Peyer's patch (tissue), 4 donors: ENCODE data around the gene RPL15. TPM values are rescaled to one million over a fixed set of nuclear protein-coding genes. Genes with fewer than 3 reads are reported as not detected.
"Not testable (repeated sequence)": the region's sequence is repeated elsewhere in the genome, so short reads cannot be mapped to it uniquely, and the experiment has no call there.

Experiments used
- DNase-seq, 3 donors: peaks; one replicate each; pipeline ENCODE4 v3.0.0-alpha.2; 2017 to 2019
- H3K27ac ChIP-seq, 4 donors: fragments of 200-600 bp; sonication (generic); one replicate each; pipeline ENCODE4 v1.5.1; 2016 to 2019
- H3K27me3 ChIP-seq, 2 donors: fragments of 200-600 bp; sonication (generic); one replicate each; pipeline ENCODE4 v1.5.1; 2019
- H3K36me3 ChIP-seq, 3 donors: fragments of 200-600 bp; sonication (generic); one replicate each; pipeline ENCODE4 v1.5.1; 2016 to 2019
- H3K4me1 ChIP-seq, 4 donors: fragments of 200-600 bp; sonication (generic); one replicate each; pipeline ENCODE4 v1.5.1; 2016 to 2019
- H3K4me3 ChIP-seq, 4 donors: fragments of 200-600 bp; sonication (generic); 1 replicate in 3 of 4; 2 replicates in 1 of 4; pipeline ENCODE4 v1.5.1; 2016 to 2019; ENCODE audit warnings: mild to moderate bottlenecking in 1 of 4
- H3K9me3 ChIP-seq, 4 donors: fragments of 200-600 bp; sonication (generic); one replicate each; pipeline ENCODE4 v1.5.1; 2016 to 2019; ENCODE audit warnings: mild to moderate bottlenecking in 1 of 4
- CTCF ChIP-seq, 6 experiments: fragments of 450-650 bp in 4 of 6; fragments of 200-600 bp in 2 of 6; sonication (generic) in 1 of 6; IDR thresholded peaks; one replicate each; pipeline ENCODE4 v1.5.1; 2017 to 2019; ENCODE audit warnings: antibody characterized with exemption in 6 of 6, mild to moderate bottlenecking in 3 of 6, moderate library complexity in 1 of 6
- POLR2A ChIP-seq, 2 donors: fragments of 450-650 bp; IDR thresholded peaks; one replicate each; pipeline ENCODE4 v1.5.1; 2017; ENCODE audit warnings: antibody characterized with exemption in 2 of 2, mild to moderate bottlenecking in 2 of 2, moderate library complexity in 2 of 2
- total RNA-seq, 4 donors: library from RNA; depleted of rRNA; stranded (reverse); fragments of >200 nt; gene quantifications; one replicate each; pipeline ENCODE4 v1.1.0, GENCODE V29; 2016

Gene RPL15
- total RNA-seq, 4 donors from 2014 or later = 409 to 1,183 (median 647) TPM

- Histone ChIP-seq H3K27ac (no peak overlapping the region), H3K9me3 (no peaks in the 10 kb centered on the region), H3K27me3 (no peaks in the 10 kb centered on the region), H3K4me3 (no peak overlapping the region), H3K36me3 (peaks cover 0 to 20% (median 0%) of the 10 kb centered on the region in 3 donors), H3K4me1 (peaks cover 0 to 10% (median 0%) of the 10 kb centered on the region in 4 donors)
- no peak for TF ChIP-seq POLR2A (IDR thresholded peaks at IDR 0.05)
- no peak for TF ChIP-seq CTCF (IDR thresholded peaks at IDR 0.05)
- no peak for DNase-seq
These were observed 5.5 kb upstream of the RPL15 start for GRCh38 chr3:23911397-23911796.

- DNase-seq = not testable (repeated sequence)
- peaks cover 0 to 20% (median 0%) of the 10 kb centered on the region in 3 donors for H3K36me3 ChIP-seq
These were observed 4.6 kb upstream of the RPL15 start for GRCh38 chr3:23912335-23912734.

GRCh38 chr3:23913182-23913581 lies 3.8 kb upstream of the RPL15 start:
- no peak overlapping the region for H3K4me3 ChIP-seq
- peaks cover 0 to 14% (median 2%) of the 10 kb centered on the region in 4 donors for H3K4me1 ChIP-seq
- no peak for TF ChIP-seq POLR2A (IDR thresholded peaks at IDR 0.05)
- H3K27ac ChIP-seq = no peak overlapping the region
- H3K9me3 ChIP-seq = no peaks in the 10 kb centered on the region
- peaks cover 0 to 16% (median 0%) of the 10 kb centered on the region in 3 donors for H3K36me3 ChIP-seq
- DNase-seq = no peak
- no peaks in the 10 kb centered on the region for H3K27me3 ChIP-seq

More at GRCh38 chr3:23912335-23912734, 4.6 kb upstream of the RPL15 start:
- not testable (repeated sequence) for H3K4me3 ChIP-seq, H3K27ac ChIP-seq, H3K9me3 ChIP-seq, H3K27me3 ChIP-seq
- H3K4me1 ChIP-seq = peaks cover 0 to 10% (median 0%) of the 10 kb centered on the region in 4 donors

- Histone ChIP-seq H3K27me3 (no peaks in the 10 kb centered on the region), H3K4me3 (no peak overlapping the region), H3K9me3 (no peaks in the 10 kb centered on the region), H3K27ac (no peak overlapping the region), H3K4me1 (peaks cover 0 to 23% (median 6%) of the 10 kb centered on the region in 4 donors), H3K36me3 (peaks cover 0 to 24% (median 0%) of the 10 kb centered on the region in 3 donors)
- TF ChIP-seq CTCF (IDR thresholded peaks at IDR 0.05) (no peak), POLR2A (IDR thresholded peaks at IDR 0.05) (no peak)
- DNase-seq = no peak
These were observed 2.8 kb upstream of the RPL15 start for GRCh38 chr3:23913873-23914743.

- TF ChIP-seq POLR2A (IDR thresholded peaks at IDR 0.05) (no peak), CTCF (IDR thresholded peaks at IDR 0.05) (no peak)
- no peak for DNase-seq
- no peaks in the 10 kb centered on the region for H3K27me3 ChIP-seq
- H3K27ac ChIP-seq = no peak overlapping the region
- H3K4me1 ChIP-seq = peaks cover 0 to 24% (median 6%) of the 10 kb centered on the region in 4 donors
- no peaks in the 10 kb centered on the region for H3K9me3 ChIP-seq
- peaks cover 0 to 25% (median 0%) of the 10 kb centered on the region in 3 donors for H3K36me3 ChIP-seq
- H3K4me3 ChIP-seq = peak overlapping the region in 2 of 4 donors; percentile 77 to 91
These were observed 1.3 kb upstream of the RPL15 start for GRCh38 chr3:23915537-23916108.

GRCh38 chr3:23916152-23916885 lies 613 bp upstream of the RPL15 start:
- TF ChIP-seq POLR2A (IDR thresholded peaks at IDR 0.05) = no peak
- no peak for TF ChIP-seq CTCF (IDR thresholded peaks at IDR 0.05)
- DNase-seq = no peak

GRCh38 chr3:23917679-23918303 lies 859 bp downstream of the RPL15 start:
- not testable (repeated sequence) for DNase-seq, H3K27me3 ChIP-seq, H3K9me3 ChIP-seq
- Histone ChIP-seq H3K4me1 (peaks cover 0 to 24% (median 6%) of the 10 kb centered on the region in 4 donors), H3K27ac (peak overlapping the region; percentile 94 to 98 (median 95)), H3K4me3 (peak overlapping the region; percentile 77 to 91 (median 88)), H3K36me3 (peaks cover 0 to 25% (median 0%) of the 10 kb centered on the region in 3 donors)

More at GRCh38 chr3:23916152-23916885, 613 bp upstream of the RPL15 start:
- peaks cover 0 to 25% (median 0%) of the 10 kb centered on the region in 3 donors for H3K36me3 ChIP-seq
- peak overlapping the region; percentile 94 to 98 (median 95) for H3K27ac ChIP-seq
- no peaks in the 10 kb centered on the region for H3K9me3 ChIP-seq
- peak overlapping the region; percentile 77 to 91 (median 88) for H3K4me3 ChIP-seq
- H3K4me1 ChIP-seq = peaks cover 0 to 24% (median 6%) of the 10 kb centered on the region in 4 donors
- H3K27me3 ChIP-seq = no peaks in the 10 kb centered on the region

GRCh38 chr3:23918331-23918730 lies 1.4 kb downstream of the RPL15 start:
- peak overlapping the region; percentile 94 to 98 (median 95) for H3K27ac ChIP-seq
- not testable (repeated sequence) for H3K27me3 ChIP-seq, DNase-seq, H3K9me3 ChIP-seq
- peaks cover 0 to 25% (median 0%) of the 10 kb centered on the region in 3 donors for H3K36me3 ChIP-seq
- H3K4me1 ChIP-seq = peaks cover 0 to 24% (median 6%) of the 10 kb centered on the region in 4 donors
- peak overlapping the region; percentile 77 to 91 (median 88) for H3K4me3 ChIP-seq
